Stimulated activated naive CD8-positive, alpha-beta T cell treated with anti-CD3 and anti-CD28 coated beads, Interleukin-15, Interleukin-2, amounts not matched to agents 100 U/mL and 50 U/mL, for 24 hours (primary cell): Measurements from ENCODE around the gene HINFP.
"Not testable (repeated sequence)": the region's sequence is repeated elsewhere in the genome, so short reads cannot be mapped to it uniquely, and the experiment has no call there.

Experiments used
- ATAC-seq: fragments of 150-1000 bp; cut with Tn5 transposase; one replicate; pipeline ENCODE4 v1.10.0; 2021
- DNase-seq: peaks from one replicate; pipeline ENCODE4 v3.0.0; 2021

Gene HINFP

DNA sequence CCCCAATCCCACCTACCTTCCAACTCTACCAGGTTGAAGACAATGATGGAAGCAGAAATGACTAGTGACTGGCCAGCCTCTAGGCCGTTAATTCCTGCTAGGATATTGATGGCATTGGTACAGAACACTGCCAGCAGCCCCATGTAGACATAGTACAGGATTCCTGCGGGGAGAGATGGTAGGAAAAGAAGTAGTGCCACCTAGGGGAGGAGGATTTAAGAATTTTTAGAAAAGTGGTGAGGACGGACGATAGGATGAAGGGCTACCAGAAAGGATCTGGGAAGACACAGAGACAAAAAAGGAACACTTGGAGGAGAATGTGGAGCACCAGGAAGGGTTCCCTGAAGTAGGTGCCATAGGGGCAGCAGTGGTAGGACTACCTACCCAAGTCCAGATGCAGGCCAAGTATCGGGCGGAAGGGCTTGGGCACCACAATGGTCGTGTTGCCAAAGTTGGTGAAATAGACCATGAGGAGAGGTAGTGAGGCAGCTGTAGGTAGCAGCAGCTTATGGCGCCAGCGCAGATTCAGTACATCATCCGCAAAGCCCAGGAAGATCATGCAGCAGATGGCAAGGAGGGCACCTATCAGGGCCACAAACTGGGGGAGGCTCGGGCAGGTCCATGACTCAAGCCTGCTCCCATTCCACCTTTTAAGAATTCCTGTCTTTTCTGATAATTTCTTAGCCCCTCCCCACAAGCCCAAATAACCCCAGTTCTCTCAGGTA, 21.0 kb upstream of the HINFP start:
- ATAC-seq: no peak
- no peak for DNase-seq

- peak; percentile 11 for ATAC-seq
- DNase-seq: peak; percentile 43
These were observed 20.2 kb upstream of the HINFP start for GRCh38 chr11:119100994-119101758.

DNA sequence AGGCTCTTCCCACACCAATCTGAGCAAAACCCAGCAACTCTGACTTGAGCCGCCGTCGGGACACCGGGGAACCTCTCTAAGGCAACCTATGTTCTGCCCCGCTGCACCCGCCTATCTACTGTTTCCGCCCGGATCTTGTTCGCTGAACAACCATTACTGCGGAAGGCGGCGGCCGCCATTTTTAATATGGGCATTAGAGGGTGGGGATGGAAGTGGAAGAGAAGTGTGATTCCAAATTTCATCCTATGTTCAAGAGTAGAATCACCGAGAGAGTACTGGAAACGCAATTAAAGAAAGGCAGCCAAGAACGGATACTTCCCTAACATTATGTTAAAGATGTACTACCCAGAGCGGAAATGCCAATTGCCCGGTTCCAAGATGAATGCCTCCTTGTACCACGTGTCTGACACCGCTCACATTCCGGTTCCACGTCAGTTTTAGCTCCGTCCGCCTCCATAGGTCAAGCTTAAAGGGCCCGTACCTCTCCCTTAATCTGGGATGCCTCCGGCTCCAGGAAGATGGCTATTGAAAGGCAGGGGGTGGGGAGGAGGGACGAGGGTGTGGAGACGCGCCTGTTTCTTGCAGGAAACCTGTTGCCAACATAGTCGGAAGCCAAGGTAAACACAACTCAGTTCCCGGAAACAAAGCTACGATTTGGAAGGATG, 19.5 kb upstream of the HINFP start, which contains the start of gene DPAGT1:
TSS of gene DPAGT1 (minus strand) at position 95 of the 665 bp plus-strand sequence. CDS start 198 bp downstream, outside the sequence.
- peak; percentile 85 for DNase-seq
- peak; percentile 87 for ATAC-seq

DNA sequence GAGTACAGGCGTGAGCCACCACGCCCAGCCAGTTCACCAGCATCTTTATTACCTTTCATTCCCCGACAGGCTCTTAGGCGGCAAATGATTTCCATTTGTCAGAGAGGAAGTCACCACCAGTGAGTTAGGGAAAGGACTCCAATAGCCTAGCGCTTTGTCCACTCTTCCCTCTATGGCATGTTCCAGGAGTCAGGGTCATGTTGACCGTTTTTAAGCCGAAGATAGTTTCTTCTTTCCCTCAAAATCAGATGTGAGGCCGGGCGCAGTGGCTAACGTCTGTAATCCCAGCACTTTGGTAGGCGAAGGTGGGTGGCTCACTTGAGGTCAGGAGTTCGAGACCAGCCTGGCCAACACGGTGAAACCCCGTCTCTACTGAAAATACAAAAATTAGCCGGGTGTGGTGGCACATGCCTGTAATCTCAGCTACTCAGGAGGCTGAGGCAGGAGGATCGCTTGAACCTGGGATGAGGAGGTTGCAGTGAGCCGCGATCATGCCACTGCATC, 18.2 kb upstream of the HINFP start:
- not testable (repeated sequence) for DNase-seq, ATAC-seq

- DNase-seq: no peak
- no peak for ATAC-seq
These were observed 17.6 kb upstream of the HINFP start for GRCh38 chr11:119103793-119104192.

DNA sequence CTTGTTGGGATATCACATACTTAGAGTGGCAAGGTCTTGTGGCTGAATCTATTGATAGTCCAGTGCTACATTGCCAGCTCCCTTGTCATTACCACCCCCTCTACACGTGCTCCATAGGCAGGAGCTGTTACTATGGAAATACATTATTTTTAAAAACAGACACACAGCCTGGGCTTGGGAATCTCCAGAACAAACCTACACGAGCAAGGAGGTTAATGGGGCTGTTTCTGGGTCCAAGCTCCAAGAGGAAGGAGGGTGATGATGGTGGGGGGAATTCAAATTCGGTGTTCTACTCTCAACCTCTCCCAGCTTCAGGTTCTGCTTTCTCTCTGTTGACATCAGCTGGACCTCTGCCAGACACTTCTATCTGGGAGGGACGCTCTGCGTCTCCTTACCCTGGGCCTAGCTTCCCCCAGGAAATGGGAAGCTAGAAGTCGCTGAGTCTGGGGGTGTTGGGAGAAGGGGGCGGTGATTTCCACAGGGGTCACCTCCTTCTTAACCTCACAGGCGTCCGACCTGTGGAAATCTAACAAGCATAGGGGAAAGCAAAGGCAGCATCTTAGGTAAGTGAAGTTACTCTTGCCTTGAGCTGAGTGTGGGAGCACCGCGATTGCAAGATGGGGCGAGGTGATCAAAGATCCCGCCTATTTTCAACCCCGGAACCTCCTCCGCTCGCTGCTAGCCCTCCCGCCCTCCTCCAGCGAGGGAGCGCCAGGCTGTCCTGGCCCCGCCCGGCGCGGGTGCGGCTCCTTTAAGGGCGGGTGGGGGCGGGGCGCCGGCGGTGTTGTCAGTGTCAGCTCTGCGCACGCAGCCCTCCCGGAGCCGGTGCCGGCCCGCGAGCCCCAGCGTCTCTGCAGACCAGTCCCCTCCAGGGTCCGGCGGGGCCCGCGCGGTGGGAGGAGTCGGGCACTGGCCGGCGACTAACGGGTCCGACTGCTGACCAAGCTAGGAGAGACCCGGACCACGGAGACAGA, 14.5 kb upstream of the HINFP start, which contains the start of gene C2CD2L:
TSS of gene C2CD2L (plus strand) at position 781 of the 974 bp plus-strand sequence. CDS start 398 bp downstream, outside the sequence.
- DNase-seq (peak; percentile 91), ATAC-seq (peak; percentile 88)

DNA sequence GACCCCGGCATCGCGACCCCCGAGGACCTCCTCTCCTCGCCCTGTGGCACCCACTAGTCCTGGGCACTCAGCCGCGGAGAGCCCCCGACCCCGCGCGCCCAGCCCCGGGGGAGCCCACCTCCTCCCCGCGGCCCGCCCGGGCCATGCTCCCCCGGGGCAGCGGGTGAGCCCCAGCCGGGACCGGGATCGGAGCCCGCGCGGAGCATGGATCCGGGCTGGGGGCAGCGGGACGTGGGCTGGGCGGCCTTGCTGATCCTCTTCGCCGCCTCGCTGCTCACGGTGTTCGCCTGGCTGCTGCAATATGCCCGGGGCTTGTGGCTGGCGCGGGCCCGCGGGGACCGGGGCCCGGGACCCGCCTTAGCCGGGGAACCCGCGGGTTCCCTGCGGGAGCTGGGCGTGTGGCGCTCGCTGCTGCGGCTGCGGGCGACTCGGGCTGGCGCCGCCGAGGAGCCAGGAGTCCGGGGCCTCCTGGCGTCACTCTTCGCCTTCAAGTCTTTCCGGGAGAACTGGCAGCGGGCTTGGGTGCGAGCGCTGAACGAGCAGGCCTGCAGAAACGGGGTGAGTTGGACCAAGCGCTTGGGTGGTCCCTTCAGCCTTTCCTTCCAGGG, 13.7 kb upstream of the HINFP start:
- ATAC-seq: peak; percentile 2
- DNase-seq: no peak

DNA sequence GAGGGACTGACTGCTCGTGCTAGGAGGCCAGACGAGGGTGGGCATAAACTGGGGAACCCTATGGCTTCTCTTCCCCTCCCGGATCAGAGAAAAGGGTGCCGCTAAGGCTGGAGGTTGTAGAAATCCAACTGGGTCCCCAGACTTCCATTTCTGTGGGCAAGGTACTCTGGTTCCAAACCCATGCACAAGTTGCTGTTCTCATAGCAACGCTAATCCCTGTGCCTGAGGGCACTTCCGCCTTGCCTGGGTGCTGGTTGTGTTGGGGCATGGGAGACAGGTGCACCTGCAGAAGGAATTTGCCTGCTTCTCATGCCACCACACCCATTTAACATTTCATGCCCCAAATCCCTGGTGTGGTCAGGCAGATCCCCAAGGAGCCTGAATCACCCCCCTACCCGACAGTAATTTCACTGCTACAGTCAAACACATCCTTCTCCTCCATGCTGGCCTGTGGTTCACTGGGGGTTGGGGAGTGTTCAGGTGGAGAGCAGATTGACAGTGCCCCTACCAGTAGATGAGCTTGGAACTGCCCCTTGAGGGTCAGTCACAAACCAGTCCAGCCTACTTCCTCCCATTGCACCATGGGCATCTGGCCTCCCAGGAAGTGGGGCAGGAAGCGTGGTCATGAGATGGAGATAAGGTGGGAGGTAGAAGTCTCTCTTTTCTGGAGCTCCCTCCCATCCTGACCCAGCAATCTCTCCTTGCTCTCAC, 13.1 kb upstream of the HINFP start:
- ATAC-seq: peak; percentile 5
- DNase-seq: peak; percentile 43

DNA sequence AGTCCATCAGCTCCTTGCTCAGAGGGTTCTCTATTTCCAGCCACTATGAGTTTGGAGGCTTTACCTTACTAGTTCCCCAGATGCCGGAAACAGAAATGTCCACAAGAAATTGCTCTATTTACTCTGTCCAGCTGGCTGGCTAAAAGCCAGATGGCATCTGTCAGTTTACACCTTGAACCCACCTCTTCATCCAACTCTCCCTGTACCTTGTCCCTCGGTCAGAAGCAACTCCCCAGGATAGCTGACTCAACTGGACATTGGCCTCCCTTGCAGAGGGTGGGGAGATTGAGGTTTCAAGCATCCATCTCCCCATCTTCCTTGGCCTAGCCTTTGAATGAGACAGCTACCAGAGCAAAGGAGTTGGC, 12.5 kb upstream of the HINFP start:
- no peak for ATAC-seq
- DNase-seq: no peak

GRCh38 chr11:119109843-119110242, 11.5 kb upstream of the HINFP start:
- ATAC-seq: no peak

DNA sequence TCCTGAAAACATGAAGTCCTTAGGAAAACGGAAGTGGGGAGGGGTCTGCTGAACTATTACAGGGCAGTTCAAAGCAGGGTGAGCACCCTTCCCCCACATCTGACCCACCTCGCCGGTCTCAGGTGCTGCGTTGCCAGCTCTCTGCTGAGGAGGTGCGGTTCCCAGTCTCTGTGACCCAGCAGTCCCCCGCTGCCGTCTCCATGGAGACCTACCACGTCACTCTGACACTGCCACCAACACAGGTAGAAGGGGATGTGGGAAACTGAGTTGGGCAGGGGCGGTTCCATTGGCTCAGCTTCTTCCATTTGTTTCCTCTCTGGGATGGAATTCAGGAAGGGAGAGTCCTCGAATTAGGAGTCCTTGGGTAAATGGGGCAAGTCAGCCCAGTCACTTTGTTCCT, 10.9 kb upstream of the HINFP start:
- DNase-seq (no peak), ATAC-seq (no peak)

More at GRCh38 chr11:119109843-119110242, 11.5 kb upstream of the HINFP start:
- DNase-seq: no peak

GRCh38 chr11:119111361-119111925, 9.9 kb upstream of the HINFP start:
- no peak for DNase-seq
- ATAC-seq: no peak

- ATAC-seq (no peak), DNase-seq (no peak)
These were observed 8.9 kb upstream of the HINFP start for GRCh38 chr11:119112314-119113020.

- ATAC-seq (no peak), DNase-seq (no peak)
These were observed 7.7 kb upstream of the HINFP start for GRCh38 chr11:119113716-119114115.

DNA sequence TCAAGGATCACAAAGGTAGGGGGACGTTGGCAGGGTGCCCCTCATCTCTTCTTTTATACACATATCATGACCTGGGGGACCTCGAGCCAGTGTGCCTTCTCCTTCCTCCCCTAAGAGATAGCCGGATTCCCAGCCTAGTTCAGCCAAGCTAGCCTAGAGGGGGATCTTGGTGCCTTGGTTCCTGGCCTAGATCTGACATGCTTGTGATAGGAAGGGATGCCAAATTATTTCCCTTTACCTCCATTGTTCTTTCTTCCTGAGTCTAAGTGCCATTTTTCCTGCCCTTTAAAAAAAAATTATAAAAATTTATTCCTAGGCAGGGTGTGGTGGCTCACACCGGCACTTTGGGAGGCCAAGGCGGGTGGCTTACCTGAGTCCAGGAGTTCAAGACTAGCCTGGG, 7.0 kb upstream of the HINFP start:
- DNase-seq (no peak), ATAC-seq (no peak)

DNA sequence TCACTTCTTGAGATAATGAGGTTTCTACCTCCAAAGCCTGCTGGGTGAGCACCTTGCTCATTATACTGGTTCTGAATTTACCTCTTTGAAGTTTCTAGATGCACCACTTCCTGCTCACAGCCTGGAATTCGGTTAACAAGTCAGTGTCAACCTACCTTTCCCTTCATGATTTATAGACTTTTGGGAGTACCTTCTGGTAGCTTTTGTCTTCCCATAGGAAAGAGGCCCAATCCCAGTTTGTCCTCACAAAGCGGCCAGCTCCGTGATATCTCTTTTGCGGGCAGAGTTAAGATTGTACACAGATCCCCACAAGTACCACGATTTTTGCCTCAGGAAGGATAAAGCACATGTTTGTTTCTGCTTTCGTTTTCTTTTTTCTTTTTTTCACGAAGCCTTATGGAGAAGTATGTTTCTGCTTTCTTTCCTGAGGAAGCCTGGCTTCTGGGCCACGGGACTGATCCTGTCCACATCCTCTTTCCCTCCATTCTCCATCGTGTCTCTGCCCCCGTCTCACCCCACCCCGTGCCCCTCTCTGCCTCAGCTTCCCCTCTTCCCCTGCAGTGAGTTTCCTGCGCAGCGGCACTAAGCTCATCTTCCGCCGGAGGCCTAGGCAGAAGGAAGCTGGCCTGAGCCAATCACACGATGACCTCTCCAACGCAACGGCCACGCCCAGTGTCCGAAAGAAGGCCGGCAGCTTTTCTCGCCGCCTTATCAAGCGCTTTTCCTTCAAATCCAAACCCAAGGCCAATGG, 5.7 kb upstream of the HINFP start:
- DNase-seq (no peak), ATAC-seq (peak; percentile 41)

GRCh38 chr11:119116235-119116594, 5.2 kb upstream of the HINFP start:
- DNase-seq (no peak), ATAC-seq (no peak)

DNA sequence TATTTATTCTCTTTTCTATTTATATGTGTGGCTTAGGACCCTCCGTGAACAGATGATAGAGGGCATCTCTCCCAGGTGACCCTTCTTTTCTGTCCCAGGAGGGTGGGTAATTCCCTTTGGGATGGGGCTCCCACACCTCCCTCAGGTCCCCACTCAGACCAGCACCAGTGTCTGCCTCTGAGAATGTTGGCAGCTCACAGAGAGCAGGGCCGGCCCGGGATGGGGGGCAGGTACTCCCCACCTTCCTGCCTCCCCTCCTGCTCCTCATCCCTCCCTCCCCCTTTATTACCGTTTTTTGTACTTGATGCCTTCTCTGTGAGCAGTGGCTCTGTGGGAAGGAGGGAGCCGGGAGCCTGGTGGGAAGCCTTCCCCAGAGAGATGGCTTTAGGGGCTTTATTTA, 4.8 kb upstream of the HINFP start:
- ATAC-seq: no peak
- DNase-seq: no peak
